Ishikawa (cell line): Measurements from ENCODE around the gene SLC22A3.

Experiments used
- EGR1 ChIP-seq: IDR thresholded peaks from 2 replicates; pipeline ENCODE4 v1.6.1; 2012
- EP300 ChIP-seq: IDR thresholded peaks from 2 replicates; pipeline ENCODE4 v1.6.1; 2012; ENCODE audit warnings: borderline replicate concordance
- NFIC ChIP-seq: IDR thresholded peaks from 2 replicates; pipeline ENCODE4 v1.6.1; 2012
- TAF1 ChIP-seq: IDR thresholded peaks from 2 replicates; pipeline ENCODE4 v1.6.1; 2012; ENCODE audit warnings: low read depth, mild to moderate bottlenecking
- YY1 ChIP-seq: IDR thresholded peaks from 2 replicates; pipeline ENCODE4 v1.6.1; 2012; ENCODE audit warnings: low read depth
- ZBTB7A ChIP-seq: IDR thresholded peaks from 2 replicates; pipeline ENCODE4 v1.6.1; 2012; ENCODE audit warnings: low read depth
- TF ChIP-seq, protein P1 (sequence below): IDR thresholded peaks from 2 replicates; pipeline ENCODE4 v1.6.1; 2012; ENCODE audit warnings: low read depth, mild to moderate bottlenecking
- TF ChIP-seq, protein P2 (sequence below): IDR thresholded peaks from 2 replicates; pipeline ENCODE4 v1.6.1; 2012
- TF ChIP-seq, protein P3 (sequence below): IDR thresholded peaks from 2 replicates; pipeline ENCODE4 v1.6.1; 2012

- TF ChIP-seq, protein P1, sequence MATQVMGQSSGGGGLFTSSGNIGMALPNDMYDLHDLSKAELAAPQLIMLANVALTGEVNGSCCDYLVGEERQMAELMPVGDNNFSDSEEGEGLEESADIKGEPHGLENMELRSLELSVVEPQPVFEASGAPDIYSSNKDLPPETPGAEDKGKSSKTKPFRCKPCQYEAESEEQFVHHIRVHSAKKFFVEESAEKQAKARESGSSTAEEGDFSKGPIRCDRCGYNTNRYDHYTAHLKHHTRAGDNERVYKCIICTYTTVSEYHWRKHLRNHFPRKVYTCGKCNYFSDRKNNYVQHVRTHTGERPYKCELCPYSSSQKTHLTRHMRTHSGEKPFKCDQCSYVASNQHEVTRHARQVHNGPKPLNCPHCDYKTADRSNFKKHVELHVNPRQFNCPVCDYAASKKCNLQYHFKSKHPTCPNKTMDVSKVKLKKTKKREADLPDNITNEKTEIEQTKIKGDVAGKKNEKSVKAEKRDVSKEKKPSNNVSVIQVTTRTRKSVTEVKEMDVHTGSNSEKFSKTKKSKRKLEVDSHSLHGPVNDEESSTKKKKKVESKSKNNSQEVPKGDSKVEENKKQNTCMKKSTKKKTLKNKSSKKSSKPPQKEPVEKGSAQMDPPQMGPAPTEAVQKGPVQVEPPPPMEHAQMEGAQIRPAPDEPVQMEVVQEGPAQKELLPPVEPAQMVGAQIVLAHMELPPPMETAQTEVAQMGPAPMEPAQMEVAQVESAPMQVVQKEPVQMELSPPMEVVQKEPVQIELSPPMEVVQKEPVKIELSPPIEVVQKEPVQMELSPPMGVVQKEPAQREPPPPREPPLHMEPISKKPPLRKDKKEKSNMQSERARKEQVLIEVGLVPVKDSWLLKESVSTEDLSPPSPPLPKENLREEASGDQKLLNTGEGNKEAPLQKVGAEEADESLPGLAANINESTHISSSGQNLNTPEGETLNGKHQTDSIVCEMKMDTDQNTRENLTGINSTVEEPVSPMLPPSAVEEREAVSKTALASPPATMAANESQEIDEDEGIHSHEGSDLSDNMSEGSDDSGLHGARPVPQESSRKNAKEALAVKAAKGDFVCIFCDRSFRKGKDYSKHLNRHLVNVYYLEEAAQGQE: no peak
- TF ChIP-seq EP300 (no peak), YY1 (no peak), NFIC (no peak), TAF1 (no peak), EGR1 (no peak), ZBTB7A (no peak)
- TF ChIP-seq, protein P2, sequence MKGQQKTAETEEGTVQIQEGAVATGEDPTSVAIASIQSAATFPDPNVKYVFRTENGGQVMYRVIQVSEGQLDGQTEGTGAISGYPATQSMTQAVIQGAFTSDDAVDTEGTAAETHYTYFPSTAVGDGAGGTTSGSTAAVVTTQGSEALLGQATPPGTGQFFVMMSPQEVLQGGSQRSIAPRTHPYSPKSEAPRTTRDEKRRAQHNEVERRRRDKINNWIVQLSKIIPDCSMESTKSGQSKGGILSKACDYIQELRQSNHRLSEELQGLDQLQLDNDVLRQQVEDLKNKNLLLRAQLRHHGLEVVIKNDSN: no peak
- TF ChIP-seq, protein P3, sequence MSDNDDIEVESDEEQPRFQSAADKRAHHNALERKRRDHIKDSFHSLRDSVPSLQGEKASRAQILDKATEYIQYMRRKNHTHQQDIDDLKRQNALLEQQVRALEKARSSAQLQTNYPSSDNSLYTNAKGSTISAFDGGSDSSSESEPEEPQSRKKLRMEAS: no peak
Observed at GRCh38 chr6:160477901-160478300, 129.7 kb downstream of the SLC22A3 start.
